Measurements from ENCODE around the gene ALG1.
"Not testable (repeated sequence)": the region's sequence is repeated elsewhere in the genome, so short reads cannot be mapped to it uniquely, and the experiment has no call there.

ALG1 gene

DNA sequence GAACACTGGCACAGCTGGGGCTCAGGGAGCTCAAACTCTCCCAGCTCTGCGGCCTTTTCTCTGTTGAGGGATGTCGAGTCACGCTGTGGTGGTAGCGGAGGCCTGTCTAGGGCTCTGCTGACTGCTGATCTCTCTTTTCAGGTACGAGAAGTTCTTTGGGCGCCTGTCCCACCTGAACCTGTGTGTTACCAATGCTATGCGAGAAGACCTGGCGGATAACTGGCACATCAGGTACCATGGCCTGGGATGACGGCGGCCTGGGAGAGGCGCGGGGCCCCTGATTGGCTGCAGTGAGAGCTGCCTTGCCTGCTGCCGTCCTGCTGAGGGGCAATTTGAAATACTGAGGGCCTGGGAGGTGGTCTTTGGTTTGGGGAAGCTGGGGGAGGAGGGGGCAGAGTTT lies 5.7 kb downstream of the ALG1 start:
- no peak overlapping the region for H3K4me3 ChIP-seq (ENCODE audit: low read length)
- peaks cover 9% of the 10 kb centered on the region; the same call in 1 of the 2 replicates for H3K4me1 ChIP-seq (ENCODE audit: low read length)
- no peaks in the 10 kb centered on the region for H3K9me2 ChIP-seq (replicated peaks; ENCODE audit: insufficient read depth, low read length)
- no peak overlapping the region for H2AFZ ChIP-seq (ENCODE audit: low read length)
- no peaks in the 10 kb centered on the region for H3K27me3 ChIP-seq (replicated peaks; ENCODE audit: insufficient read depth, low read length)
- DNase-seq, result no peak
- H3F3A ChIP-seq (ENCODE audit: insufficient read depth, low read length), result no peaks in the 10 kb centered on the region
- no peaks in the 10 kb centered on the region for H4K20me1 ChIP-seq (ENCODE audit: insufficient read depth, low read length)
- TF ChIP-seq, protein P1, sequence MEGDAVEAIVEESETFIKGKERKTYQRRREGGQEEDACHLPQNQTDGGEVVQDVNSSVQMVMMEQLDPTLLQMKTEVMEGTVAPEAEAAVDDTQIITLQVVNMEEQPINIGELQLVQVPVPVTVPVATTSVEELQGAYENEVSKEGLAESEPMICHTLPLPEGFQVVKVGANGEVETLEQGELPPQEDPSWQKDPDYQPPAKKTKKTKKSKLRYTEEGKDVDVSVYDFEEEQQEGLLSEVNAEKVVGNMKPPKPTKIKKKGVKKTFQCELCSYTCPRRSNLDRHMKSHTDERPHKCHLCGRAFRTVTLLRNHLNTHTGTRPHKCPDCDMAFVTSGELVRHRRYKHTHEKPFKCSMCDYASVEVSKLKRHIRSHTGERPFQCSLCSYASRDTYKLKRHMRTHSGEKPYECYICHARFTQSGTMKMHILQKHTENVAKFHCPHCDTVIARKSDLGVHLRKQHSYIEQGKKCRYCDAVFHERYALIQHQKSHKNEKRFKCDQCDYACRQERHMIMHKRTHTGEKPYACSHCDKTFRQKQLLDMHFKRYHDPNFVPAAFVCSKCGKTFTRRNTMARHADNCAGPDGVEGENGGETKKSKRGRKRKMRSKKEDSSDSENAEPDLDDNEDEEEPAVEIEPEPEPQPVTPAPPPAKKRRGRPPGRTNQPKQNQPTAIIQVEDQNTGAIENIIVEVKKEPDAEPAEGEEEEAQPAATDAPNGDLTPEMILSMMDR (IDR thresholded peaks at IDR 0.05; ENCODE audit: low read length), result no peak
- TF ChIP-seq EZH2phosphoT487 (IDR thresholded peaks at IDR 0.05; ENCODE audit: low read length), result no peak
- TF ChIP-seq EZH2 (optimal IDR thresholded peaks at IDR 0.05; ENCODE audit: low read depth, low read length), result no peak
- no peak overlapping the region for H3K9ac ChIP-seq (ENCODE audit: low read length)
- no peaks in the 10 kb centered on the region for H3K9me3 ChIP-seq (replicated peaks; ENCODE audit: insufficient read depth, low read length)
- H3K36me3 ChIP-seq (replicated peaks; ENCODE audit: insufficient read depth, low read length), result no peaks in the 10 kb centered on the region
- H3K79me2 ChIP-seq (ENCODE audit: low read length), result peaks cover 22% of the 10 kb centered on the region
- no peak overlapping the region for H3K4me2 ChIP-seq (ENCODE audit: low read depth, low read length)
- no peak overlapping the region for H3K27ac ChIP-seq (ENCODE audit: low read length)

DNA sequence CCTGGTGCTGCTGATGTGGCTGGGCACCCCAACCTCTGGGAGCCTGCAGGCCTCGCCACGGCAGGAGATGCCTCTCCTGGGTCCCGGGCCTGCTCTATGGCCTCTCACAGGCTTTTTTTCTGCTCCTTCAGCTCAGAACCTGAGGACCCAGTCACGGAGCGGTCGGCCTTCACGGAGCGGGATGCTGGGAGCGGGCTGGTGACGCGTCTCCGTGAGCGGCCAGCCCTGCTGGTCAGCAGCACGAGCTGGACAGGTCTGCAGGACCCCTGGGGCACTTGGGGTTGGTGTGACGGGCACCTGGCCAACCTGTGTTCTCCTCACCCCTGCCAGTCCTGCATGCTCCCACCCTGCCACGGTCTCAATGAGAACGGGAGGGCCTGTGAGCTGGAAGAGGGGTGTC lies 7.0 kb downstream of the ALG1 start:
- Histone ChIP-seq H3K27ac (ENCODE audit: low read length) (no peak overlapping the region), H4K20me1 (ENCODE audit: insufficient read depth, low read length) (no peaks in the 10 kb centered on the region), H2AFZ (ENCODE audit: low read length) (no peak overlapping the region), H3K4me2 (ENCODE audit: low read depth, low read length) (no peak overlapping the region), H3K9ac (ENCODE audit: low read length) (no peak overlapping the region), H3K9me2 (replicated peaks; ENCODE audit: insufficient read depth, low read length) (no peaks in the 10 kb centered on the region), H3K9me3 (replicated peaks; ENCODE audit: insufficient read depth, low read length) (no peaks in the 10 kb centered on the region), H3K4me1 (ENCODE audit: low read length) (no peaks in the 10 kb centered on the region), H3K4me3 (ENCODE audit: low read length) (no peak overlapping the region), H3K27me3 (replicated peaks; ENCODE audit: insufficient read depth, low read length) (no peaks in the 10 kb centered on the region), H3K36me3 (replicated peaks; ENCODE audit: insufficient read depth, low read length) (no peaks in the 10 kb centered on the region), H3F3A (ENCODE audit: insufficient read depth, low read length) (no peaks in the 10 kb centered on the region), H3K79me2 (ENCODE audit: low read length) (peaks cover 9% of the 10 kb centered on the region)
- no peak for DNase-seq
- TF ChIP-seq, protein P1 (IDR thresholded peaks at IDR 0.05; ENCODE audit: low read length), result no peak
- no peak for TF ChIP-seq EZH2phosphoT487 (IDR thresholded peaks at IDR 0.05; ENCODE audit: low read length)
- TF ChIP-seq EZH2 (optimal IDR thresholded peaks at IDR 0.05; ENCODE audit: low read depth, low read length), result no peak

DNA sequence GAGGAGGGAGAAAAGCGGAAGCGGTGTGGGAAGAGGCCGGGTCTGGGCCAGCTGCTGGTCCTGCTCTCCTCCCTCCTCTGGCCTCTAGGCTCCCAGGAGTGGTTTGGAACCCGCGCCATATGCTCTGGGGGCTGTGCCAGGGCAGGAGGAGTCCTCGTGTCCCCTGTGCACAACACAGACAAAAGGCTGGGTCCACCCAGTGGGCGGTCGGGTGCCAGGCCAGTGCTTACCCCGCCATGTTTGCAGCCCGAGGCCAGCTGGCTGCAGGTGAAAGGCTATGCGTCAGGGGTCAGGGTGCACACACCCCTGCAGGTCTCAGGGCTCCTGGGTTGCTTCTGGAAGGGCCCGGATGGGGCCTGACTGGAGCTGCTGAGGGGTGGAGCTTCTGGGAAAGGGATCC lies 8.8 kb downstream of the ALG1 start:
- DNase-seq; H4K20me1 ChIP-seq (ENCODE audit: insufficient read depth, low read length); H3K9ac ChIP-seq (ENCODE audit: low read length); H3K4me1 ChIP-seq (ENCODE audit: low read length); H3K27ac ChIP-seq (ENCODE audit: low read length); H2AFZ ChIP-seq (ENCODE audit: low read length); H3K9me3 ChIP-seq (replicated peaks; ENCODE audit: insufficient read depth, low read length); H3K4me3 ChIP-seq (ENCODE audit: low read length); H3K4me2 ChIP-seq (ENCODE audit: low read depth, low read length); H3F3A ChIP-seq (ENCODE audit: insufficient read depth, low read length); H3K27me3 ChIP-seq (replicated peaks; ENCODE audit: insufficient read depth, low read length); H3K36me3 ChIP-seq (replicated peaks; ENCODE audit: insufficient read depth, low read length); H3K79me2 ChIP-seq (ENCODE audit: low read length); H3K9me2 ChIP-seq (replicated peaks; ENCODE audit: insufficient read depth, low read length): not testable (repeated sequence)

DNA sequence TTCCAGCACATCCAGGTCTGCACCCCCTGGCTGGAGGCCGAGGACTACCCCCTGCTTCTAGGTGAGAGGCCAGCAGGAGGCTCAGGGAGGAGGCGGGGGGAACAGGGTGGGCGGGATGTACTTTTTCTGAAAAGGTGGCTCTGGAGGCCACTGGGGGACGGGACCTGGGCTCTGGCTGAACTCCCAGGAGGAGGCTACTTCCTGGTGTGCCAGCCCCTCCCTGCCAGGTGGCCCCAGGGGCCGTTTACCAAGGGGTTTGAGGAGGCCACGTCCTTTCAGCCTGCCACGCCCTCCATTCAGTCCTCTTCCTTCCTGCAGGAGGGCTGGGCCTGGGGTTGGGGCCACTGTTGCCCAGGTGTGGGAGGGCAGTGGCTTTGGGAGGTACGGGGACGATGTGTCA lies 9.4 kb downstream of the ALG1 start:
- H3K4me2 ChIP-seq (ENCODE audit: low read depth, low read length); H3K9me2 ChIP-seq (replicated peaks; ENCODE audit: insufficient read depth, low read length); H3K79me2 ChIP-seq (ENCODE audit: low read length); H2AFZ ChIP-seq (ENCODE audit: low read length); H3F3A ChIP-seq (ENCODE audit: insufficient read depth, low read length); H3K27ac ChIP-seq (ENCODE audit: low read length); H3K36me3 ChIP-seq (replicated peaks; ENCODE audit: insufficient read depth, low read length); H3K9ac ChIP-seq (ENCODE audit: low read length); DNase-seq; H4K20me1 ChIP-seq (ENCODE audit: insufficient read depth, low read length); H3K4me1 ChIP-seq (ENCODE audit: low read length); H3K4me3 ChIP-seq (ENCODE audit: low read length); H3K9me3 ChIP-seq (replicated peaks; ENCODE audit: insufficient read depth, low read length); H3K27me3 ChIP-seq (replicated peaks; ENCODE audit: insufficient read depth, low read length): not testable (repeated sequence)

DNA sequence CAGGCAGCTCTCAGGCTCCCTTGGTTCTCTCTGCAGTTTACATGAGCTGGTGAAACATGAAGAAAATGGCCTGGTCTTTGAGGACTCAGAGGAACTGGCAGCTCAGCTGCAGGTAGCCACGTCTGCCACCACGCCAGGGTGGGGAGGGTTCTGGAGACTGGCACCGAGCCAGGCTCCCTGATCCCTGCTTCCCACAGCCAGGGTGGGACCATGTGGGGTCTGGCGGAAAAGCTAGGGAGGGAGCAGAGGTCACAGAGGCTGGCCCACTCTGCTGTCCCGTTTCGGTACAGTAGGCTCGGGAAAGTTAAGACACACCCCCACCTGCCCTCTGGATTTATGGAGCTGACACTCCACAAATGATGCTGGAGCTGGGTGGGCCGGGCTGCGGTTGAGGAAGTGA lies 12.0 kb downstream of the ALG1 start:
- H3K9ac ChIP-seq (ENCODE audit: low read length); H3K27me3 ChIP-seq (replicated peaks; ENCODE audit: insufficient read depth, low read length); H3K4me2 ChIP-seq (ENCODE audit: low read depth, low read length); H3K27ac ChIP-seq (ENCODE audit: low read length); H4K20me1 ChIP-seq (ENCODE audit: insufficient read depth, low read length); H3K79me2 ChIP-seq (ENCODE audit: low read length); H3K36me3 ChIP-seq (replicated peaks; ENCODE audit: insufficient read depth, low read length); H3K4me1 ChIP-seq (ENCODE audit: low read length); H3F3A ChIP-seq (ENCODE audit: insufficient read depth, low read length); DNase-seq; H3K9me3 ChIP-seq (replicated peaks; ENCODE audit: insufficient read depth, low read length); H3K4me3 ChIP-seq (ENCODE audit: low read length); H2AFZ ChIP-seq (ENCODE audit: low read length); H3K9me2 ChIP-seq (replicated peaks; ENCODE audit: insufficient read depth, low read length): not testable (repeated sequence)

DNA sequence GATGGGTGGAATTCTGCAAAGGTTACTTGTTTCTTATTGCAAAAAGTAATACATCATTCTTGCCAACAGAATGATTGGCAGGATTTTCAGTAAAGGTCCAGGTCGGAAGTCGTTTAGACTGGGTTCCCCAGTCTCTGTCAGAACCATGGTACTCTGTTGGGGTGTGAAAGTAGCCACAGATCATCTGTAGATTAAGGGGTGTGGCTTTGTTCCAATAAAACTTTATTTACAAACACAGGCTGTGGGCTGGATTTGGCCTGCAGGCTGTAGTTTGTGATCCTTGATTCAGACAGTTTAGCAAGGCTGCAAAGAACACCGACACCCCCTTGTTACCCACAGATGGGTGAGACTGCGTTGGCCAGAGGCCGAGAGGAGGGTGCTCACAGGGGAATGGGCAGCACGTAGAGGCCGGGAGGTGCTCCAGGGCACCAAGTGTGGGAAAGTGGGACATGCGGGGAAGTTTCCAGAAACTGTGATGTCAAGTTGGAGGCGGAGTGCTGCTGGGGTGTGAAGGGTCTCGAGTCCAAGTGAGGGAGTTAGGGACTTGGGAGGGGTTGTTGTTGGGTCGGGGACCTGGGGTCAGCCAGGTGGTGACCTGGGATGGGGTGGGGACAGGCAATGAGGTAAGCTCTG lies 12.6 kb downstream of the ALG1 start:
- not testable (repeated sequence) for H3K4me1 ChIP-seq (ENCODE audit: low read length); H3K4me2 ChIP-seq (ENCODE audit: low read depth, low read length); DNase-seq; H2AFZ ChIP-seq (ENCODE audit: low read length); H3K27ac ChIP-seq (ENCODE audit: low read length); H3K79me2 ChIP-seq (ENCODE audit: low read length); H3K36me3 ChIP-seq (replicated peaks; ENCODE audit: insufficient read depth, low read length); H3K9me3 ChIP-seq (replicated peaks; ENCODE audit: insufficient read depth, low read length); H3K9ac ChIP-seq (ENCODE audit: low read length); H3K9me2 ChIP-seq (replicated peaks; ENCODE audit: insufficient read depth, low read length); H3F3A ChIP-seq (ENCODE audit: insufficient read depth, low read length); H4K20me1 ChIP-seq (ENCODE audit: insufficient read depth, low read length); H3K27me3 ChIP-seq (replicated peaks; ENCODE audit: insufficient read depth, low read length); H3K4me3 ChIP-seq (ENCODE audit: low read length)
